Stimulated activated CD8-positive, alpha-beta memory T cell treated with anti-CD3 and anti-CD28 coated beads, Interleukin-15, amount 100 ng/mL, for 4 hours (primary cell): ENCODE measurements around the gene PTTG1IP.
"Not testable (repeated sequence)": the region's sequence is repeated elsewhere in the genome, so short reads cannot be mapped to it uniquely, and the experiment has no call there.

Experiments
- DNase-seq, 2 donors: peaks; one replicate each; pipeline ENCODE4 v3.0.0-alpha.2; 2020; ENCODE audit warnings: low read depth in 2 of 2

PTTG1IP gene

DNA sequence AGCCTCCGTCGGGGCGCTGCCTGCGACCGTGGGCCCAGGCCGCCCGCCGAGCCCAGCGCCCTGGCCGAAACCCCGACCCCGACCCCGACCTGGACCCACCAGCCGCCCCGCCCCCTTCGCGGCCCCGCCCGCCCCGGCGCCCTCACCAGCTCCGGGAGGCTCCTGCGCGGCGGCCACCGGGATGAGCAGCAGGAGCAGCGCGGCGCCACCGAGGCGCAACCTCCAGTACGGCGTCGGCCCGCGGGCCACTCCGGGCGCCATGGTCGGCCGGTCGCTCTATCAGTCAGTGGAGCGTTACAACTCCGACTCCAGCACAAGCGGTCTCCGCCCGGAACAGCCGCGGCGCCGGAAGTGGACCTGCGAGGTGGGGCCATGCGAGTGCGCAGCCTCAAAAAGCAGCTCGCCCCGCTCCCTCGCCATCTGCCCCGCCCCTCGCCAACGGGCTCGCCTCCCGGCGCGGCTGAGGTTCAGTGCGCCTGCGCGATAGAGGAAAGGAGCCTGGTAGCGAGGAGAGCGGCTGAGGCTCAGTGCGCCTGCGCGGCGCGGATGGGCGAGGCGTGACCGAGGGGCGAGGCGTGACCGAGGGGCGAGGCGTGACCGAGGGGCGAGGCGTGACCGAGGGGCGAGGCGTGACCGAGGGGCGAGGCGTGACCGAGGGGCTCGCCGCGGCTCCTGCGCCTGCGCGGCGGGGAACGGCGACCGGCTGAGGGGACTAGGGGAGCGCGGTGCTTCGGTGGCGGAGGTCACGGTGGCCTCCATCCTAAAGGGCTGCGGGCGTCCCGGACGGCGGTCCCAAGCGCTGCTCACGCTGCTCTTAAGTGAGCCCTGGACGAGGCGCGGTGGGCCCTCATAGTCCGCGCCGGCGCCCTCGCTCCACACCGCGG is at the start of gene PTTG1IP:
Gene PTTG1IP, minus strand, starts transcription at position 335 of the 884 bp plus-strand sequence. Its CDS starts 74 bp downstream, at position 261.
- peak; percentile 97 to 99 for DNase-seq

DNA sequence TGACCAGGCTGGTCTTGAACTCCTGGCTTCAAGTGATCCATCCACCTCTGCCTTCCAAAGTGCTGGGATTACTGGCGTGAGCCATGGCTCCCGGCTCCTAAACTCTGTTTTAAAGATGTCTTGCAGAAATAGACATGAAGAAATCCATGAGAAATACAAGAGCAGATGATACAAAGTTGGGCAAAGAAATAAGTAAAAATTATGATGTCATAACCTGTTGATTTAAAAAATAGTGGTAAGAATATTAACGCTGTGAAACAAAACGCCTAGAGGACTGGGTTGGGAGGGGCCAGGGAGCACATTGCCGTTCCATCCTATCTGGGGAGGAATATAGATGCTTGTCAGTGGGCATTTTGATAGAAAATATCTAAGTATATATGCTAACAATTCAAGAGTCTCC is 48.4 kb upstream of the PTTG1IP start:
- no peak for DNase-seq

DNA sequence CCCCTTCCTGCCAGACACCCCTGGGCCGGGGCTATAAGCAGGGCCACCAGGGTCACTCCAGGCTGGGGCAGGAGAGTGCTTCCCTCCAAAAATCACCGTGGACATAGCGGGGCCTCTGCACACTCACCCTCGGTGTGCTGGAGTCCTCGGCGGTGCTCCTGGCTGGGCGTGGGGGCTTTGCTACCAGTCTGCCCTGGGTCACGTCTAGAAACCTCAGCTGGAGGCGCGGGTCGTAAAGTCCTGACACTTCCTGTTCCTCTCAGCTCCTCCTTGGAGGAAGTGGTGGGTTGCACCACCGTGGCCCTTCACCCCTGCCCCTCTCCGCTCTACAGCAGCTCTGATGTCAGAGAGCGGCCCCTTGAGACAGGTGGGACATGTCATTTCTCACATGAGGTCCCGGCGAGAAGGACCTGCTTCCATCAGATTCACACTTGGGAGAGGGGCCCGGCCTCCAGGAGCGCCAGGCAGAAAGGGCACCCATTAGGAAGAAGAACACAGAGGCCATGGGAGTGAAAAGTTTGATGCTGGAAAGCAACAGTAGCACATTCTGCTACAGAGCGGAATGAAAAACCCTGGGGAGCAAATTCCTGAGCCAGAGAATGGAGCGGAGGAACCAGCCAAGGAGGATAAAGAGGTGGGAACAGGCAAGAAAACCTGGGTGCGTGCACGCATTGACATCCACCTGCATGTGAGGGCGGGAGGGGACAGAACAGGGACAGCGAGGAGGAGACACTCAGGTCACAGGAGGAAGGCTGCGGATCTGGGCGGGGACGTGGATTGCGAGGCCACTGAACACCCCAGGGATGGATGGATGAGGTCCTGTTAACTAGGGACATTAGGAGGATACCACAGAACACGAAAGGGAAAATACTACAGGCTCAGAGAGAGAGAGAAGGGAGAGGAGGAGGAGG is 47.5 kb upstream of the PTTG1IP start, which contains the start of gene ITGB2:
Gene ITGB2, minus strand, starts transcription at position 206 of the 911 bp plus-strand sequence. CDS start 10,117 bp downstream, outside the sequence.
- DNase-seq = peak in 1 of 2 donors; percentile 51

DNA sequence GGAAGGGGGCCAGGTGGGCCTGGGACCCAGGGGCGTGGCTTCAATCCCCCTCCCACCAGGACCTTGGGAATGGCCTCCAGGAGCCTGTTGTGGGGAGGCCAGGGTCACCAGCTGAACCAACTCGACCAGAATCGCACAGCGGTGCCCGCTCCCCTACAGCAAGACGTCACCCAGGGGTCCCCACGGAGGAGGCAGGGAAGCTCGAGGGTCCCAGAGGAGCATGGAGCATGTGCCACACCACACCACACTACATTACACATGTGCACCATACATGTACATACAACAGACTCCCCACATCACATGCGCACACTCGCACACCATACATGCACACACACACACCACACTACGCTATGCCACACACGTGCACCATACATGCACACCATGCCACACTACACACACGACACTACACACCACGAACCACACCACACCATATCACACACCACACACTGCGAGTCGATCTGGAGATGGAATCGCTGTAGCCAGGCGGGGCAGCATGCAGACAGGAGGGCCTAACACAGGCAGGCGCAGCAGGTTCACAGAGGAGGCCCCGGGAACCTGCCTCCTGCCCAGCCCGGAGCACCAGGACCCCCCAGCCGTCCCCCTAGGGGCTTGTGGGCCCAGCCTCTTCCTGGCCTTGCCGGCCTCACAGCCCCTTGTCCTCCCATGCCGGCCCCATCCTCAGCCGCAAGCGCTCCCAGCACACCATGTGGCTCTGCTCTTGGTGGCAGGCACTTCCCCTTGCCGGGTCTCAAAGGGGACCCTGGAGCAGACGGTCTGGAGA is 46.6 kb upstream of the PTTG1IP start:
- no peak for DNase-seq

DNA sequence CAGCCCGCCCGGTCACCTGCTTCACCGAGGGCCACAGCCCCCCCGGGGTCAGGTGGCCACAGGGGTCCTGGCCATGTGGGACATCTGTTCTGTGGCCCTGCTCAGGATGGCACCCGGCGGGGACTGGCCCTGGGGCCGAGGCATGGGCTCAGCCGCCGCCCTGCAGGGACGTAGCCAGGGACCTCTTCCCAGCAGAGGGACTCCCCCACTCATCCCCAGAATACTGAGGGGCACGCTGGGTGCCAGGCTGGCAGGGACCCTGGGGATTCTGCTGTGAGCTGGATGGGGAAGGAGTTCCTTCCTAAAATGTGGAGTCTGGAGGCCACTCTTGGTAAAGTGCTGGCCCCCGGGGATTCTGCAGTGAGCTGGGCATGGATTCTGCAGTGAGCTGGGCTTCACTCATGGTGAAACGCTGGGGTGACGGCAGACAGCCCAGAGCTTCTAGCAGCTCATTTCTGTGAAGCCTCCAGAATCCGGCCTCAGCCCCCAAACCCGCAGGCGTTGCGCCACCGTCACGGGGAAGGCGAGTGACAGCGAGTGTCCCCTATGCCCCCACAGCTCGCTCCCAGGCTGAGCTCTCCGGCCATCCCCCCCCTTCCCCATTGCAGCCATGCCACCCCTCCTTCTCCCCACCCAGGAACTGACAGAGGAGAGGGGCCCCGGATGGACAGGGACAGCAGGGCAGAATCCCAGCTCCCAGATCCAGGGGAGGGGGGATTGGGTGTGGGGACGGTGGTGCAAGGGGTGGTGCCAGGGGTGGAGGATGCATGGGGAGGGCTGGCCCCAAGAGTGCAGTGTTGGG is 45.8 kb upstream of the PTTG1IP start:
- DNase-seq = no peak

GRCh38 chr21:44918581-44919033 is 45.1 kb upstream of the PTTG1IP start:
- no peak for DNase-seq

DNA sequence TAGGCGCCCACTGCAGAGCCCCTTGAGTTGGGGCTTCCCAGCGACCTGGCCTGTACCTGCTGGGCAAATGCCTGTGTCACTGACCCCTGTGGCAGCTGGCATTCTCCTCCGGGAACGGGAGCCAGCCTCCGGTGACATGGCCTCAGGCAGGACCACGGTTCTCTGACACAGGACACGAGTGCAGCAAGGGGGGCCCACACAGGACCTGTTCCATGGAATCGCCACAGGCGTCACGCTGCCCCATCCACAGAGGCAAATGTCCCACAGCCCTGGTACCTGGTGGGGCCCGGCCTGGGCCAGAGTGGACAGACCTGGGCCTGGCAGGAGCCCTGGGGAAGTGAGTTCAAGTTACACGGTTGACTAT is 44.6 kb upstream of the PTTG1IP start:
- DNase-seq = no peak

DNA sequence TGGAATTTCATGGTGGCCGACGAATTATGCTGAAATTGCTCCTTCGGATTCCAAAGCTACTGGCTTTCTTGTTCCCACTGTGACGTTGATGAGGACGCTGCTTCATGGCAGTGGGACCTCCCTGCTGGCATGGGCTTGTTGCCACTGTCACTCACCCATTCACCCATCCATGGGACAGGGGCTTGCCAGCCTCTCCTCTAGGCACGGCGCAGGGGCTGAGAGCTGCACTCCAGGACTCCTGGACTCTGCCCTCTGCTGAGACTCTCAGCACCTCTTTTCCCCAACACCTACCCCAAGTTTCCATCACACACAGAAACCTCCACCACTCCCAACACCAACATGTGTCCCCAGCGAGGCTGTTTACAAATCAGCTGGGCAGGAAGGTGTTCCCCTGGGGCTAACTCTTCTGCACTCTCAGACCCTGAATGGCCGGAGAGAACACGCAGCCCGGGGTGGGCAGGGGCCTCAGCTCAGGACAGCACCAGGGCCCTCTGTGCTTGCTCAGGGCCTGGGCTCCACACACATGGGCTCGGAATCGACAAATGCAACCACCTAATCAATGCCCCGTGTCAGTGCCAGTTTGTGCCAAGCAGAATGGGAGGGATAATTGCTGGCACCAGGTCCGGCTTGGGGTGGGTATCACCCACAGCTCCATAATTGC is 44.1 kb upstream of the PTTG1IP start:
- DNase-seq = no peak

GRCh38 chr21:44916965-44917364 is 43.5 kb upstream of the PTTG1IP start:
- DNase-seq = no peak

- DNase-seq = no peak
Observed at GRCh38 chr21:44914176-44914874, 40.8 kb upstream of the PTTG1IP start.

DNA sequence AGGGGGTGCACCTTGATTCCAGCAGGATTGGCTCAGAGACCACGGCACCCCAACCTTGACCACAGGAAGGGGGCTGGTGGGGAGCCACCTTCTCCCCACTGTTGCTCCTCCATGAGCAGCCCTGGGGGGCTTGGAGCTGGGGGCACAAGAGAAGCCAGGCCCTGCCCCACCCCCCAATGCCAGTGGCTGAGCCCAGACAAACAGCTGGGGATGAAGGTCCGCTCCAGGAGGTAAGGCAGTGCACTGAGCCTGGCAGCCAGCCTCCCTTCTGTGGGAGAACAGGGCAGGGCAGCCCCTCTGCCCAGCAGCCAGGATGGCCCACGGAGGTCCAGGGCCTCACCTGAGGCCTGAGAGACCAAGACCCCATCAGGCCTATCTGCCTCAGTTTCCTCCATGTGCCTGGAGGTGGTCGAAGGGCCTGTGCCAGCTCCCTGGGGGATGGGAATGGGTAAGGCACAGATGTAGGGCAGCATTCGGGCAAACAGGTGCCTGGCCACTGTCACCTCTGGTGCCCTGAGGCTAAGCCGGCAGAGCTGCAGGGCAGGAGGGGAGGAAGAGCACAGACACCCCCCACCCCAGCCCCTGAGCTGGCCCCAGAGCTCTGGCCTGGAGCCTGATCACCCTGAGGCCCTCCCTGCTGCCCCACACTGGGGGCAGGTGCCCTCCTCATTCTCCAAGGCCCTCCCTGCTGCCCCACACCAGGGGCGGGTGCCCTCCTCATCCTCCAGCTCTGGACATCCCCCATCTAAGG is 40.1 kb upstream of the PTTG1IP start:
- DNase-seq = no peak

DNA sequence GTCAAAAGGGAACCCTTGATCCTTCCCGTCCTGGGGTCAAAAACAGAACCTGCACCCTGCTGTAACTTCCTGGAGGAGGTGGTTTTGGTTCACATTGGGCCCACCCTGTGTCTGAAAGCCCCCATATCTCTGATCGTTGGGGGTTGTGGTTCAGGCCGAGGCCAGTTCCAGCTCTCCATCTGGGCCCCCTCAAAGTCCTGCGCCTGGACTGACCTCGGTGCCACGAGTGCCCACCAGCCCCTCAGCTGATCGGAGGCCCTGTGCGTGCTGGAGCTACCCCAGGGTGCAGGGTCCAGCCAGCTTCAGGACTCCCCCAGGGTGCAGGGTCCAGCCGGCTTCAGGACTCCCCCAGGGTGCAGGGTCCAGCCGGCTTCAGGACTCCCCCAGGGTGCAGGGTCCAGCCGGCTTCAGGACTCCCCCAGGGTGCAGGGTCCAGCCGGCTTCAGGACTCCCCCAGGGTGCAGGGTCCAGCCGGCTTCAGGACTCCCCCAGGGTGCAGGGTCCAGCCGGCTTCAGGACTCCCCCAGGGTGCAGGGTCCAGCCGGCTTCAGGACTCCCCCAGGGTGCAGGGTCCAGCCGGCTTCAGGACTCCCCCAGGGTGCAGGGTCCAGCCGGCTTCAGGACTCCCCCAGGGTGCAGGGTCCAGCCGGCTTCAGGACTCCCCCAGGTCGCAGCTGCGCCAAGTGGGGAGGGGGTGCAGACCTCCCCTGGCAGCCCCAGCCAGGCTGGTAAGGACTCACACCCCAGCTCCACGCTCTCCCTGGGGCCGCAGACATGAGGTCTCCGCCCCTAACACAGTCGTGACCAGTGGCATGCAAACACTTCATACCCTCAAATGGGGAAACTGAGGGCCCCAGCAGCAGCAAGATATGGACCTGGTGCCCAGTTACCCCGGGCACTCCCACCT is 39.3 kb upstream of the PTTG1IP start:
- not testable (repeated sequence) for DNase-seq

GRCh38 chr21:44912158-44912473 is 38.6 kb upstream of the PTTG1IP start:
- no peak for DNase-seq

DNA sequence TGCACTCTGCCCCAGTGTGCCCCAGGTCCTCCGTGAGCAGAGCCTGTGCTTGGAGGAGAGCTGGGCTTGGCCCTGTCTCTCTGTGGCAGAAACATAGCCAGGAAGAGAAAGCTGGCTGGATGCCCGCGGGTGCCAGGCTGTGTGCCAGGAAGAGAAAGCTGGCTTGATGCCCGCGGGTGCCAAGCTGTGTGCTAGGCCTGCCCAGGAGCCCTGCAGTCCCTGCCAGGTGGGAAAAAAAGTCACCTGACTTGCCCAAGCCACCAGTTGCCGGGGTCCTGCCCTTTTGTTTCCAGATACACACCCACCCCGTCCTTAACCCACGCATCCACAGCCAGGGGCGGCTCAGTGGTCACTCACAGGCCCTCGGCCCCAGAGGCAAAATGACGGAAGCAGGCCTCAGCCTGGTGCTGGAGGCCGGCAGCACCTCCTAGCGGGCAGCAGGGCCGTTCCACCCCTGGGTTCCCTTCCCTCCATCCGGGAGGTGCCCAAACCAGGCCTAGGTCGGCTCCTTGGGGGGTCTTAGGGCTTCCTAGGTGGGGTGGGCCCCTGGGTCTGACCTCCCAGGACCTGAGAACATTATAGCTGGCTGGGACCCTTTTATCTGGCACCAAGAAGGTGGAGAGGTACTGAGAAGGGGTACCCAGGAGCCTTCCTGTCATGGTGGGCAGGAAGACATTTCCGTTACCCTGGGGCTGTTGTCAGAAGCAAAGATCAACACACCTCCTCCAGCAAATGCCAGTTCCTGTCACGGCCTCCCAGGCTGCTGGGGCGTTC is 38.1 kb upstream of the PTTG1IP start:
- no peak for DNase-seq

DNA sequence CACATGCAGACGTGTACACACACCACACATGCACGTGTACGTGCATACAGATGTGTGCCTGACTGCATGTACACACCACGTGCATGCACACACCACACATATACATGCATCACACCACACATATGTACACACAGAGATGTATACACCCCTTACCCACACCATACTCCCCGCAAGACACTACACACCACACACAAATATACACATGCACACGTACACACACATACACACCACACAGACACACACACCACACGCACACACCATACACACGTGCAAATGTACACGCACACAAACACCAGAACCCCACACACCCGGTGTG is 37.5 kb upstream of the PTTG1IP start:
- DNase-seq = no peak

DNA sequence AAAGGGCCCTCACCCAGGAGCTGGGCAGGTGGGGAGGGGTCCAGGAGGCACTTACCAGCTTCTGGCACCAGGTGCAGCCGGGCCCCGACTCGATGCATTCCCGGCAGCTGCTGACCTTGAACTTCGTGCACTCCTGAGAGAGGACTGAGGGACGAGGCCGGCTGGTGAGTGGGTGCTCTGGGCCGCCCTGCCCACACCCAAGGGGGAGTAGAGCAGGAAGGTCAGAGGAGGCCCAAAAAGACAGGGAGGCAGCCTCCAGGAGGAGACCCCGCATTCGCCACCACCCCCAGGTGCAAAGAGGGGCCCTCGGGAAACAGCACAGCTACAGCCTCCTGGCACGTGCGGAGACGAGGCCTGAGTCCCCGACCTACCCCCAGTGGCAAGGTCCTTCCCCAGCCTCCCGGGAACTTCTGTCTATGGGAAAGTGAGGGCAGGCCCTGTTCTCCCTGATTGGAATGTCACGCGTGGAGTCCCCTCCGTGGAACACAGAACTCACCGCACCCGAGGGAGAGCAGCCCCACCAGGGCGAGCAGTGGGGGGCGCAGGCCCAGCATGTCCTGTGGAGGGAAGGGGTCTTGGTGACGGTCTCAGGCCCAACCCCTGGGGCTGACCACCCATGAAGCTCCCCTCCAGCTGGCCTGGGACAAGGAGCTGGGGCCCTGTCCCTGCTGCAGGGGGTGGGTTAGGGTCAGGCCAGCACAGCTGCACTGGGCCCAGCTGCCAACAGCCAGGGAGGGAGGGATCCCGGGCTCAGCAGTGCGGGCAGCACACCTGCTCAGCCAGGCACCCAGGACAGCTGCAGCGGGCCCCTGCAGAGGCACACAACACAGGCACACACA is 37.0 kb upstream of the PTTG1IP start:
- no peak for DNase-seq
